Activated T-helper 1 cell treated with anti-CD3 and anti-CD28 coated beads, Interleukin-12 subunit alpha, Interleukin-12 subunit beta, Interleukin-2, Interleukin-4 antibody, amounts not matched to agents 30 ng/mL and 10 ng/mL and 1 ng/mL, durations not matched to agents 14 hours and 24 hours and 36 hours (primary cell): Measurements from ENCODE around the gene EGFL8. TPM values are rescaled to one million over a fixed set of nuclear protein-coding genes. Genes with fewer than 3 reads are reported as not detected.
"Not testable (repeated sequence)": the region's sequence is repeated elsewhere in the genome, so short reads cannot be mapped to it uniquely, and the experiment has no call there.

Source experiments
- DNase-seq: peaks from one replicate; pipeline ENCODE4 v3.0.0; 2021; ENCODE audit warnings: low spot score
- H3K27ac Mint-ChIP-seq: one replicate; pipeline ENCODE4 v1.8.0; 2021; ENCODE audit warnings: mild to moderate bottlenecking, mixed read lengths
- H3K27me3 Mint-ChIP-seq: one replicate; pipeline ENCODE4 v1.8.0; 2022; ENCODE audit warnings: mild to moderate bottlenecking, moderate library complexity, mixed read lengths; ENCODE audit not compliant: insufficient read depth
- H3K36me3 Mint-ChIP-seq: one replicate; pipeline ENCODE4 v1.8.0; 2021; ENCODE audit warnings: low read depth, mixed read lengths
- H3K4me1 Mint-ChIP-seq: one replicate; pipeline ENCODE4 v1.8.0; 2021; ENCODE audit warnings: low read depth, mixed read lengths
- H3K4me3 Mint-ChIP-seq: one replicate; pipeline ENCODE4 v1.8.0; 2021; ENCODE audit warnings: mild to moderate bottlenecking, moderate library complexity, mixed read lengths
- H3K9me3 Mint-ChIP-seq: one replicate; pipeline ENCODE4 v1.8.0; 2021; ENCODE audit warnings: mixed read lengths
- intact Hi-C: fragments of 100-400 bp; cut with micrococcal nuclease; formaldehyde crosslinking; loops from one replicate; pipeline ENCODE4 v1.15.1; 2024
- total RNA-seq: library from RNA; stranded (reverse); gene quantifications from 2 replicates; pipeline ENCODE4 v1.2.3, GENCODE V29; 2022

Gene EGFL8
- total RNA-seq, 1 donor from 2014 or later, result 8.3 TPM

- Mint-ChIP-seq H3K27me3 (peaks cover 17% of the 10 kb centered on the region), H3K4me1 (peaks cover 10% of the 10 kb centered on the region), H3K9me3 (no peaks in the 10 kb centered on the region), H3K27ac (no peak overlapping the region), H3K4me3 (no peak overlapping the region), H3K36me3 (no peaks in the 10 kb centered on the region)
- intact Hi-C loops, result no loop called here
- DNase-seq, result no peak
These were observed 36.5 kb downstream of the EGFL8 start for GRCh38 chr6:32200711-32201475.

GRCh38 chr6:32202186-32202585 lies 37.8 kb downstream of the EGFL8 start:
- no peak overlapping the region for H3K4me3 Mint-ChIP-seq
- DNase-seq, result no peak
- H3K36me3 Mint-ChIP-seq, result no peaks in the 10 kb centered on the region
- intact Hi-C loops, result no loop called here
- H3K27ac Mint-ChIP-seq, result no peak overlapping the region
- no peaks in the 10 kb centered on the region for H3K4me1 Mint-ChIP-seq
- no peaks in the 10 kb centered on the region for H3K9me3 Mint-ChIP-seq
- H3K27me3 Mint-ChIP-seq, result peaks cover 21% of the 10 kb centered on the region

GRCh38 chr6:32203426-32204267 lies 39.3 kb downstream of the EGFL8 start:
- intact Hi-C loops, result no loop called here

GRCh38 chr6:32204268-32204715 lies 39.9 kb downstream of the EGFL8 start:
- H3K27ac Mint-ChIP-seq, result no peak overlapping the region
- DNase-seq, result no peak
- H3K9me3 Mint-ChIP-seq, result no peaks in the 10 kb centered on the region
- H3K4me1 Mint-ChIP-seq, result no peaks in the 10 kb centered on the region
- no peak overlapping the region for H3K4me3 Mint-ChIP-seq
- no peaks in the 10 kb centered on the region for H3K36me3 Mint-ChIP-seq
- H3K27me3 Mint-ChIP-seq, result peaks cover 23% of the 10 kb centered on the region
- intact Hi-C loops, result no loop called here

More at GRCh38 chr6:32203426-32204267, 39.3 kb downstream of the EGFL8 start:
- Mint-ChIP-seq H3K27ac (no peak overlapping the region), H3K4me1 (no peaks in the 10 kb centered on the region), H3K4me3 (no peak overlapping the region), H3K36me3 (no peaks in the 10 kb centered on the region), H3K9me3 (no peaks in the 10 kb centered on the region), H3K27me3 (peaks cover 25% of the 10 kb centered on the region)
- no peak for DNase-seq

- Mint-ChIP-seq H3K4me1 (no peaks in the 10 kb centered on the region), H3K36me3 (no peaks in the 10 kb centered on the region), H3K9me3 (no peaks in the 10 kb centered on the region), H3K27ac (no peak overlapping the region), H3K4me3 (no peak overlapping the region), H3K27me3 (peaks cover 26% of the 10 kb centered on the region)
- DNase-seq, result no peak
- intact Hi-C loops, result no loop called here
These were observed 44.6 kb downstream of the EGFL8 start for GRCh38 chr6:32208996-32209395.

GRCh38 chr6:32210191-32210601 lies 45.8 kb downstream of the EGFL8 start:
- H3K27ac Mint-ChIP-seq, result no peak overlapping the region
- H3K27me3 Mint-ChIP-seq, result peaks cover 23% of the 10 kb centered on the region
- H3K36me3 Mint-ChIP-seq, result no peaks in the 10 kb centered on the region
- no peak overlapping the region for H3K4me3 Mint-ChIP-seq
- H3K9me3 Mint-ChIP-seq, result no peaks in the 10 kb centered on the region
- no peak for DNase-seq
- no peaks in the 10 kb centered on the region for H3K4me1 Mint-ChIP-seq
- intact Hi-C loops, result no loop called here

GRCh38 chr6:32211432-32211831 lies 47.0 kb downstream of the EGFL8 start:
- DNase-seq, H3K27ac Mint-ChIP-seq, H3K36me3 Mint-ChIP-seq, intact Hi-C loops, H3K4me1 Mint-ChIP-seq, H3K9me3 Mint-ChIP-seq, H3K4me3 Mint-ChIP-seq: not testable (repeated sequence)
- H3K27me3 Mint-ChIP-seq, result peaks cover 20% of the 10 kb centered on the region

- H3K36me3 Mint-ChIP-seq, result no peaks in the 10 kb centered on the region
- H3K9me3 Mint-ChIP-seq, result no peaks in the 10 kb centered on the region
- H3K4me1 Mint-ChIP-seq, result no peaks in the 10 kb centered on the region
- intact Hi-C loops, result no loop called here
- DNase-seq, result no peak
- no peak overlapping the region for H3K27ac Mint-ChIP-seq
- no peak overlapping the region for H3K4me3 Mint-ChIP-seq
- H3K27me3 Mint-ChIP-seq, result peaks cover 17% of the 10 kb centered on the region
These were observed 47.8 kb downstream of the EGFL8 start for GRCh38 chr6:32212076-32212760.

GRCh38 chr6:32213649-32214048 lies 49.3 kb downstream of the EGFL8 start:
- Mint-ChIP-seq H3K27ac (no peak overlapping the region), H3K9me3 (no peaks in the 10 kb centered on the region)

GRCh38 chr6:32214126-32214525 lies 49.7 kb downstream of the EGFL8 start:
- no peak overlapping the region for H3K4me3 Mint-ChIP-seq
- H3K36me3 Mint-ChIP-seq, result no peaks in the 10 kb centered on the region
- peaks cover 13% of the 10 kb centered on the region for H3K27me3 Mint-ChIP-seq
- H3K4me1 Mint-ChIP-seq, result no peaks in the 10 kb centered on the region
- no peak overlapping the region for H3K27ac Mint-ChIP-seq
- intact Hi-C loops, result no loop called here
- no peak for DNase-seq
- no peaks in the 10 kb centered on the region for H3K9me3 Mint-ChIP-seq

More at GRCh38 chr6:32213649-32214048, 49.3 kb downstream of the EGFL8 start:
- intact Hi-C loops, result no loop called here
- H3K27me3 Mint-ChIP-seq, result peaks cover 13% of the 10 kb centered on the region
- DNase-seq, result no peak
- no peak overlapping the region for H3K4me3 Mint-ChIP-seq
- H3K36me3 Mint-ChIP-seq, result no peaks in the 10 kb centered on the region
- no peaks in the 10 kb centered on the region for H3K4me1 Mint-ChIP-seq

GRCh38 chr6:32215617-32216016 lies 51.2 kb downstream of the EGFL8 start:
- Mint-ChIP-seq H3K36me3 (no peaks in the 10 kb centered on the region), H3K4me3 (no peak overlapping the region), H3K27ac (no peak overlapping the region), H3K27me3 (peaks cover 10% of the 10 kb centered on the region), H3K9me3 (no peaks in the 10 kb centered on the region), H3K4me1 (no peaks in the 10 kb centered on the region)
- intact Hi-C loops, result no loop called here
- no peak for DNase-seq

- Mint-ChIP-seq H3K4me3 (no peak overlapping the region), H3K4me1 (no peaks in the 10 kb centered on the region), H3K36me3 (no peaks in the 10 kb centered on the region), H3K27me3 (peaks cover 9% of the 10 kb centered on the region), H3K27ac (no peak overlapping the region), H3K9me3 (no peaks in the 10 kb centered on the region)
- intact Hi-C loops, result no loop called here
- no peak for DNase-seq
These were observed 51.9 kb downstream of the EGFL8 start for GRCh38 chr6:32216285-32216684.

GRCh38 chr6:32216998-32217397 lies 52.6 kb downstream of the EGFL8 start:
- H3K9me3 Mint-ChIP-seq, result no peaks in the 10 kb centered on the region
- intact Hi-C loops, result no loop called here
- H3K27ac Mint-ChIP-seq, result no peak overlapping the region

More at GRCh38 chr6:32216998-32217397, 52.6 kb downstream of the EGFL8 start:
- DNase-seq, result no peak
- Mint-ChIP-seq H3K4me1 (no peaks in the 10 kb centered on the region), H3K27me3 (peaks cover 7% of the 10 kb centered on the region), H3K36me3 (no peaks in the 10 kb centered on the region), H3K4me3 (no peak overlapping the region)
